LoVo (cell line): ENCODE results near the gene ZSCAN5B.
"Not testable (repeated sequence)": the region's sequence is repeated elsewhere in the genome, so short reads cannot be mapped to it uniquely, and the experiment has no call there.

Experiments used
- DNase-seq: peaks from one replicate; pipeline ENCODE4 v3.0.0-alpha.2; 2016; ENCODE audit warnings: low spot score

Gene ZSCAN5B

DNA sequence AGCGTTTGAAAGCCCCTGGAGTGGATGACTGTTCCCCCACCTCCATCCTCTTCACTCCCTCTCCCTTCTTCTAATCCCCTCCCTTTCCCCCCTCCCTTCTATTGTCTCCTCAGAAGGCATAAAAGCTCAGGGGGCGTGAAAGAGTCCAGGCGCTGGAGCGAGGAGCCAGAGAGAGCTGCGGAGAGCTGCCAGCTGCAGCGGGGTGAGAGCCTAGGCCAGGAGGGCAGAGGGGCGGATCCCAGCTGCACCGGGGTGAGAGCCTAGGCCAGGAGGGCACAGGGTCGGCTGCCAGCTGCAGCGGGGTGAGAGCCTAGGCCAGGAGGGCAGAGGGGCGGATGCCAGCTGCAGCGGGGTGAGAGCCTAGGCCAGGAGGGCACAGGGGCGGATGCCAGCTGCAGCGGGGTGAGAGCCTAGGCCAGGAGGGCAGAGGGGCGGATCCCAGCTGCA is 21.7 kb downstream of the ZSCAN5B start, which contains the start of gene GALP:
Gene GALP (plus strand): TSS at position 148 of the 447 bp plus-strand sequence. CDS start 1,101 bp downstream, outside the sequence.
- DNase-seq = not testable (repeated sequence)

DNA sequence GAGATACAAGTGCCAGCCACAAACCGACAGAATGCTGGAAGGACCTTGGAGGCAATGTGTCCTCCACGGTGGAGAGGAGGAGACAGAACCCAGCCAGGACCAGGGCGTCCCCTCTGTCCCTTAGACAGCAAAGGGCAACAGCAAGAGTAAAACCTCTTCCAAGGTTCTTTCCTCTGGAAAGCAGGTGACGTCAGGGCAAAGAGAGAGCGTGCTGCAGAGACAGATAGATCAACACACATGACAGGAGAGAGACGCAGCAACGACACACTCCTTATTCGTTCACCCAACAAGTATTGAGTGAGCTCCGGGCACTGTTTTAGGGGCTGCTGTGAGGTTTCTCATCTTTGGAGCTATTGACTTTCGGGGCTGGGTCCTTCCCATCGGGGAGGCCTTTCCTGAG is 23.0 kb downstream of the ZSCAN5B start:
- no peak for DNase-seq

DNA sequence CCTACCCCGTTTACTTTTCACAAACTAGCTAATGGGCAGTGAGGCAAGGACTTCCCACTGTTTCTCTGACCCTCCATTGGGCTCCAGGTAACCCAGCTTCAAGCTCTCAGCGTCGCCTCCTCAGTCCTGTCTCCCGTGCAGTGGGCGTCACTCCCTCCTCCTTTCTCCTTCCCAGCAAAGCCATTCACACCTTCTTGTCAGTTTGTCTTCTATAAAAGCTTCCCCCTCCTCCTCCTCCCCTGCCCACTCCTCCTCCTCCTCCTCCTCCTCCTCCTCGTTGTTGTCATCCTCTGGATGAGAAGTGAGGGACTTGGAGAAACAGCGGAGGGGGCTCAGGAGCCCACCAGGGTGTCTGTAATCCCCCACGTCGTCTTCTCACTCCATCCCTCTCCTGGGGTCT is 23.5 kb downstream of the ZSCAN5B start:
- DNase-seq = no peak

DNA sequence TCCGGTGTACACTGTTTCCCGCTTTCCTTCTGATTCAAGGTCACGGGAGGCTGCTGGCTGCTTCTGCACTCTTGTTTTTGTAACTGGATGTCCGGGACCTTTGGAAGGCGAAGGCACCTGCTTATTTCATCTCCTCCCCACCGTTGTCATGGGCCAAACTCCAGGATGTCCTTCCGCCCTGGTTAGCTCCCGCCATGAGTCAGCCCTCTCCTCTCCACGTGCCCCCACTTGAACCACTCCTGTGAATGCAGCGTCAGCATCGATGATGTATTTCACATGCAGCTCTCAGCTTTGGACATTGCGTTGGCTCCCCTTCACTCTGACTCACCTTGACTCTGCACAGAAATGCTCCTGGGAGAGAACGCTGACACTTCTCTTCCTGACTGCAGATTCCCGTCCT is 27.3 kb downstream of the ZSCAN5B start:
- DNase-seq = no peak

DNA sequence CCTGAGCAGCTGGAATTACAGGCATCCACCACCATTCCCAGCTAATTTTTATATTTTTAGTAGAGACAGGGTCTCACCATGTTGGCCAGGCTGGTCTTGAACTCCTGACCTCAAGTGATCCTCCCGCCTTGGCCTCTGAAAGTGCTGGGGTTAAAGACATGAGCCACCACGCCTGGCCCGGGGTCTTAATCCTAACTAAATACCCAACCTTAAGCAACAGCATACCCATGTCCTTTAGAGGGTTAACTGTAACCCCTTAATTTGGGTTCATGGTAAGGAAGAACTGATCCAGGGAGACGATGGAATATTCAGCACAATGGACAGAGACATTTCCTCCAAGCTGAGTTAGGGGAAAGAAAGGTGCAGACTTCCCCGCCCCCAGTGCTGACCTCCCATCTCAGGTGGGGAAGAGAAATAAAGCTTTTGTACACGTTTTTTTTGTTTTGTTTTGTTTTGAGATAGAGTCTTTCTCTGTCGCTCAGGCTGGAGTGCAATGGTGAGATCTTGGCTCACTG is 30.5 kb downstream of the ZSCAN5B start:
- no peak for DNase-seq

DNA sequence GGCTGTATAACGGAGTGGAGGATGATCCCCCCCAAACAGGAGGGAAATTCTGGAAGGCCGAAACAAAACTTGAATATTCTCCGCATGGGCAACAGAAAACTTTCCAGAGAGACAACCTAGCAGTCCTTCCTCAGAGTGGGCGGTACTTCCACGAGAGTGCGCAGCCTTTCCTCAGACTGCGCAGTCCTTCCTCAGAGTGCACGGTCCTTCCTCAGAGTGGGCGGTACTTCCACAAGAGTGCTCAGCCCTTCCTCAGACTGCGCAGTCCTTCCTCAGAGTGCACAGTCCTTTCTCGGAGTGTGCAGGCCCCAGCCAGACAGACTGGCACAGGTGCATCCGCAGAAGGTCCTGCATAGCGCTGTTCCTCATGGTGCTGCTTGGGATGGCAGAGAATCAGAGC is 34.5 kb downstream of the ZSCAN5B start:
- no peak for DNase-seq

DNA sequence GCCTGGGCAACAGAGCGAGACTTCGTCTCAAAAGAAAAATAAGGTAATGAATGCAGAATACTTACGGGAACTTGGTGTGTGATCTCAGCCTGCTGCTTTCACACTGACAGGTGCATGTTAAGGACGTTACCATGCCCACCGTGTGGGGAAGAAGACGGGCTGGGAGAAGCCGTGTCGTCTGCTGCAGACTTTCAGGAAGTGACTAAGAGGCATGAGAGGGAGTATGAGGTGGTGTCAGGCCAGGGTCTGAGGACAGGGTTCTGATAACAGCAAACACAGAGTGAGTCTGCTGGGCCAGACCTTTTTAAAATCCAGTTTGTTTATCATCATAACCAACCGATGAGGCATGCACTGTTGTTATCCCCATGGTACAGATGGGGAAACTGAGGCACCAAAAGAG is 35.3 kb downstream of the ZSCAN5B start:
- DNase-seq = no peak

DNA sequence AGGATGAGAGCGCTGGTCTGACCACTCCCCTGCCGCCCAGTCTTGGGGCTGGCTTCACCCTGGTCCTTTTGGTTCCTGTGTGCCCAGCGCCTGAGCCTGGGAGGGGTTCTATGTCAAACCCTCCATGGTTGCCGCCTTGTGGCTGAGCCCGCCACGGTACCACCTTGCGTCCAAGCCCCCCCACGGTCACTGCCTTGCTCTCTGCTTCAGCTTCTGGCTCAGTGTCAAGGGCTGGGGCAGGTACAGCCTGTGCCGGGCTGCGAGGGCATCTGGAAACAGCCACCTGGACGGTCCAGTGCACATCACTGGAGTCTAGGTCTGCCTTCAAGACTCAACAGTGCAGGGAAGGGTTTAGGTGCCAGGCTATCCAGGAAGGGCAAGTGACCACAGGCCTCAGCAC is 36.0 kb downstream of the ZSCAN5B start:
- no peak for DNase-seq

DNA sequence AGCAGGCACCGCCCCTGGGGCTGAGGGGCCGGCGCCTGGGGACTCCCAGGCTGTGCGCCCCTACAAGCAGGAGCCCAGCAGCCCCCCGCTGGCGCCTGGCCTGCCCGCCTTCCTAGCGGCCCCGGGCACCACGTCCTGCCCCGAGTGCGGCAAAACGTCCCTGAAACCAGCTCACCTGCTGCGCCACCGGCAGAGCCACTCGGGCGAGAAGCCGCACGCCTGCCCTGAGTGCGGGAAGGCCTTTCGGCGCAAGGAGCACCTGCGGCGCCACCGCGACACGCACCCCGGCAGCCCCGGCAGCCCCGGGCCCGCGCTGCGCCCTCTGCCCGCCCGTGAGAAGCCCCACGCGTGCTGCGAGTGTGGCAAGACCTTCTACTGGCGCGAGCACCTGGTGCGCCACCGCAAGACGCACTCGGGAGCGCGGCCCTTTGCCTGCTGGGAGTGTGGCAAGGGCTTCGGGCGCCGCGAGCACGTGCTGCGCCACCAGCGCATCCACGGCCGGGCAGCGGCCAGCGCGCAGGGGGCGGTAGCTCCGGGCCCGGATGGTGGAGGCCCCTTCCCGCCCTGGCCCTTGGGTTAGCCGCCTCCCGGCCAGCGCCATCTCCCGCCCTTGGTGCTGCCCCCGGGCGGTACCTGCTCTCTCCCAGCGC is 37.8 kb downstream of the ZSCAN5B start:
- no peak for DNase-seq

DNA sequence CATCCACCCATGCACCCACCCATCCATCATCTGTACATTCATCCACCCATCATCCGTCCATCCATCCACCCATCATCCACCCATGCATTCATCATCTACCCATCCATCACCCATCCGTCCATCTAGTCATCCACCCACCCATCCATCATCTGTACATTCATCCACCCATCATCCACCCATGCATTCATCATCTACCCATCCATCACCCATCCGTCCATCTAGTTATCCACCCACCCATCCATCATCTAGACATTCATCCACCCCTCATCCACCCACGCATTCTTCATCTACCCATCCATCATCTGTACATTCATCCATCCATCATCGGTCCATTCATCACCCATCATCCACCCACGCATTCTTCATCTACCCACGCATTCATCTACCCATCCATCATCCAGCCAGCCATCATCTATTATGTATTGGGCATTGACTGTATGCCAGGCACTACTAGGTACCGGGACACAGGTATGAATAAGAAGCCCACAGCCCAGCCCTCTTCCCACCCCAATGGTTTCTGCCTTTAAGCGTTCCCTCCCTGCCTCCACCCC is 38.5 kb downstream of the ZSCAN5B start:
- no peak for DNase-seq

DNA sequence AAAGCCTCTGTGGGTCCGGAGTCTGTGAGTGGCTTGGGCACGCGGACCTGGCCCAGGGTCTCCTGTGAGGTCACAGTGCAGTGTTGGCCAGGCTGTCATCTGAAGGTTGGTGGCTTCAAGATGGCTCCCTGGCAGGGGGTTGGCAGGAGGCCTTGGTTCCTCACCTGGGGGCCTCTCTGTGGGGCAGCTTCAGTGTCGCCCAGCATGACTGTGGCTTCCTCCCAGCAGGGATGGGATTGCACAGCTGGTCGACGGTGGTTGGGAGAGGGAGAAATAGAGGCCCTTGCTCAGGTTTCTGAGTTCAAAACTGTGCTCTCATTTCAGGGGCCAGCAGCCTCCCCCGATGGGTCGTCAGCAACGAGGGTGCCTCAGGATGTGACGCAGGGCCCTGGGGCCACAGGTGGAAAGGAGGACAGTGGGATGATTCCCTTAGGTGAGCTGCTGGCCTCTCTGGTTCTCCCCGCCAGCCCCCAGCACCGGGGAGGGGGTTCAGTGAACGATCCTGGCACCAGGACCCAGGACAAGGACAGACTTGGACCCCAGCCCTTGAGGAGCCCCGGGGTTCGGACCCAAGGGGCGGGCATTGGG is 39.3 kb downstream of the ZSCAN5B start:
- no peak for DNase-seq

DNA sequence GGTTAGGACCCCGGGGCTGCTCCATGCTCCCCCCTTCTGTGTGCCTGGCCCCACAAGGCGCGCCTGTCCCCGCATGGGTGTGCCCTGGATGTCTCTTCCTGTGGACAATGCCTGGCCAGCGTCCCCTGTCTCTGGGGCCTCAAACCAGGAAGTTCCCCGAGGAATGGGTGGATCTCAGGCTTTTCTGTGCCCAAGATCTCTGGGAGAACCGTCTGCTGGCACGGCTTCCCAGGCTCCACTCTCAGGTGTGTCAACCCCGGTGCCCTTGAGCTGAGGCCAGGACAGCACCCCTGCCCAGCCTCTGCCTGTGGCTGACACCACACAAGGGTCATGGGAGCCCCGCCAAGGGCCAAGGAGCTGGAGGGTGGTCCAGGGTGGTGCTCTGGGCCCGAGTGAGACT is 40.8 kb downstream of the ZSCAN5B start:
- DNase-seq = no peak

DNA sequence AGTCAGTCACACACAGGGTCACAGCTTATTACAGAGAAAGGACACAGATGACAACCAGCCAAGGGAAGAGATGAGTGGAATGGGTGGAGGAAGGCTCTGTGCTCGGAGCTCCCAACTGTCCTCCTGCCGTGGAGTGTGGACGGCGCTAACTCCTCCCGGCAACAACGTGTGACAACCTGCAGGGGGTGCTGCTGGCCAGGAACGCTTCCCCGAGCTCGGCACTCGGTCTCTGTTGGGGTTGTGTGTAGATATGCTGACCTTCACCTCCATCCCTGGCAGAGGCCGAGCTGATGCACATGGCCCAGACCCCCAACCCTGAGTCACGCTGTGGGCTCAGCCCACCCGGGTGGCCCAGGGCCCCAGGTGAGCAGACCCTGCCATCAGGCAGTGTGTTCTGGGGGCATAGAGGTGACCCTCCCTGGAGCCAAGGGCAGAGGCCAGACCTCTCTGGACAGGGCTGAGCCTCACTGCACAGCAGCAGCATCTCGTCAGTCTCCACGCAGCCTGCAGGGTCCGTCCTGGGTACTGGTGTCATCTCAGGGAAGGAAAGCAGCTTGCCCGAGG is 42.4 kb downstream of the ZSCAN5B start:
- DNase-seq = no peak

DNA sequence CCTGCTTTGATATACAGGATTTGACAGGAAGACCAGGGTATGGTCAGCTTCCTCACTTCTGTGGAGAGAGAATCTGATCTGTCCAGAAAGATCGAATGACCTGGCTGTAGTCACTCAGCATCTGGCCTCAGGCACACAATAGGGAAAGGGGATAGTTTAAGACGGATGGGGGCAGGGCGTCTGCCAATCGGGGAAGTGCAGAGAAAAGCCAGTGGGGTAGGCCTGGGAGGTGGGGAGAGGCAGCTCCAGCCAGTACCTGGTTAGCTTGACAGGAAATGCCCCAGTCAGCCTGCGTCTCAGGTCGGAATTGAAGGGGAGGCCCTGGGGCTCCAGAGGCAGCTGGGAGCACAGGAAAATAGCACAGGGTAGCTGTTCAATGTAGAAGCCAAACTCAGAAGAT is 44.1 kb downstream of the ZSCAN5B start:
- DNase-seq = no peak

DNA sequence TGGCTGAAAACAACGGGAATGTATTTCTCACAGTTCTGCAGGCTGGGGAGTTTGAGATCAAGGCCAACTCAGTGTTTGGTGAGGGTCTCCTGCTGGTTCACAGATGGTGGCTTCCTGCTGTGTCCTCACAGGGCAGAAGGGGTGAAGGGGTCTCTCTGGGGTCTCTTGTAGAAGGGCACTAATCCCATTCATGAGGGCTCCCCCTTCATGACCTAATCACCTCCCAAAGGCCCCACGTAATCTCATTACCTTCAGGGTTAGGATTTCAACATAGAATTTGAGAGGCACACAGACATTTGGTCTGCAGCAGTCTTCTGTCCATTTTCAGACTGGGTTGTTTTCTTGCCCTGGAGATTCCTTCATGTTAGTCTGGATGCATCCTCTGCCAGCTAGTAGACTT is 44.9 kb downstream of the ZSCAN5B start:
- DNase-seq = no peak

DNA sequence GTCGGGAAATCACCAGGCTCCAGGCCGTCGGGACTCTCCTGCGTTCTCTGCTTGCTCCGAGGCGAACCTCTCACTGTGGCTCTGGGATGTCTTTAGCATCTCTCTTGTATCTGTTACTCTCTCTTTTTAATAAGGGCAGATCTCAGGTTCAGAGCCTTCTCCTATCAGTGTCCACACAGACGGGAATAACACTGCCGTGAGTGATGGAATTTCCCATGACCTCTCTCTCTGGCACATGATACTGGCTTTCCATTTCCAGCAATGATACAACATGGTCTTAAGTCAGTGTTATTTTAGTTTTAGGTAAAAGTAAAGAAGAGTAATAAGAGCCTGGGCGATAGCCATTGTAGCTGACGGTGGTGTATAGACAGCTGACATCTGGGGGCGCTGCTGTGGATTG is 47.2 kb downstream of the ZSCAN5B start:
- no peak for DNase-seq

DNA sequence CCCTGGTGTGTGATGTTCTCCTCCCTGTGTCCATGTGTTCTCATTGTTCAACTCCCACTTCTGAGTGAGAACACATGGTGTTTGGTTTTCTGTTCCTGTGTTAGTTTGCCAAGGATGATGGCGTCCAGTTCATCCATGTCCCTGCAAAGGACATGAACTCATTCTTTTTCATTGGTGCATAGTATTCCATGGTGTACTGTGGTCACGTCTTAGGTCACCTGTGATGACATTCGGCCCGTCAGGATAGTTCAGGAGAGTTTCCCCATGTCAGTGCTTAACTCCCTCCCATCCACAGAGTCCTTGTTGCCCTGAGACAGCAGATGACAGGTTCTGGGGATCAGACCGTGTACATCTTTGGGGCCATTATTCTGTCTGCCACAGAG is 47.9 kb downstream of the ZSCAN5B start:
- DNase-seq = no peak

DNA sequence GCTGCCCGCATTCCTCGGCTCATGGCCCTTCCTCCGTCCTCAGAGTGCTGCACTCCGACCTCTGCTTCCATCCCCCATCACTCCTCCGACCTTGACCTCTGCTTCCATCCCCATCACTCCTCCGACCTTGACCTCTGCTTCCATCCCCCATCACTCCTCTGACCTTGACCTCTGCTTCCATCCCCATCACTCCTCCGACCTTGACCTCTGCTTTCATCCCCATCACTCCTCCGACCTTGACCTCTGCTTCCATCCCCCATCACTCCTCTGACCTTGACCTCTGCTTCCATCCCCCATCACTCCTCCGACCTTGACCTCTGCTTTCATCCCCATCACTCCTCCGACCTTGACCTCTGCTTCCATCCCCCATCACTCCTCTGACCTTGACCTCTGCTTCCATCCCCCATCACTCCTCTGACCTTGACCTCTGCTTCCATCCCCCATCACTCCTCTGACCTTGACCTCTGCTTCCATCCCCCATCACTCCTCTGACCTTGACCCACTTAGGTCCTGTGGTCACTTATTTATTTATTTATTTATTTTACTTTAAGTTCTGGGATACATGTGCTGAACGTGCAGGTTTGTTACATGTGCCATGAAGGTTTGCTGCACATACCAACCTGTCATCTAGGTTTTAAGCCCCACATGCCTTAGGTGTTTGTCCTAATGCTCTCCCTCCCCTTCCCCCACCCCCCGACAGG is 48.5 kb downstream of the ZSCAN5B start:
- DNase-seq = not testable (repeated sequence)

DNA sequence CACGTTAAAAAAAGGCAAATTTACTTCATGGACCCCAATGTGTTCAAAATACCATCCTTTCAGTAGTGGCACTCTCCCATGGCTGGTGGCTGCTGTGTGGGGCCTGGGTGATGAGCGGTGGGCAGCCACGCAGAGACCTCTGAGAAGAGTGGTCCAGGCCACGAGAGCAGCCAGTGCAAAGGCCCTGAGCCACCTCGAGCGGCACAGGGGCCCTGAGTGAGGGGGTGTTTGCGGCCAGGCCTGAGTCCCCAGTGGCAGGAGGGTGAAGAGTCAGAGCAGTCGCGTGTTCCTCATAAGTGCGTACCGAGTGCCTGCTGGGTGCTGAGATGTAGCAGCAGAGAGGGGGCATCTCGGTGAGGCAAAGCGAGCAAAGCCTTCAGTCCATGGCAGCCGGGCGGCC is 49.5 kb downstream of the ZSCAN5B start:
- no peak for DNase-seq

DNA sequence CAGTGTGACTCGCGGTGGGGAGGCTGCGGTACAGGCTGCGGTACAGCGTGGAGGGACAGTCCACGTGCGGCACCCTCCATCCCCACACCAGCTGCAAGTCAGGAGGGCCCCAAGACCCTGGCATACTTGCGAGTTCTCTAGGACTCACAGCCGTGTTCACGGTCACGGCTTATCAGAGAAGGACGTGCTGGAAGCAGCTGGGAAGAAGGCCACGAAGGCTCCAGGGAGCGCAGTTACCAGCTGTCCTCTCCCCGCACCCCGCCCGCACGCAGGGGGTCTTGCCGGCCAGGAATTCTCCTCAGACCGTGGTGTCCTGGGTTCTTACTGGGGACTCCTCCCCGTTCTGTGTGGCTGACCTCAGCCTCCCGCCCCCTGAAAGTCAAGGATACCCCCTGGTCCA is 50.3 kb downstream of the ZSCAN5B start:
- no peak for DNase-seq

DNA sequence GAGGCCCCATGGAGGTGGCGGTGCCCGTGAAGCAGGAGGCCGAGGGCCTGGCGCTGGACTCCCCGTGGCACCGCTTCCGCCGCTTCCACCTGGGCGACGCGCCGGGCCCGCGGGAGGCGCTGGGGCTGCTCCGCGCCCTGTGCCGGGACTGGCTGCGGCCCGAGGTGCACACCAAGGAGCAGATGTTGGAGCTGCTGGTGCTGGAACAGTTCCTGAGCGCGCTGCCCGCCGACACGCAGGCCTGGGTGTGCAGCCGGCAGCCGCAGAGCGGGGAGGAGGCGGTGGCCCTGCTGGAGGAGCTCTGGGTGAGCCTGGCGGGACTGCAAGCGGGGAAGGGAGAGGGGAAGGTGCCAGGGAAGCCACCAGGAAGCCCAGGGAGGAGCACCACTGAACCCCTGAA is 50.7 kb downstream of the ZSCAN5B start:
- DNase-seq = no peak

DNA sequence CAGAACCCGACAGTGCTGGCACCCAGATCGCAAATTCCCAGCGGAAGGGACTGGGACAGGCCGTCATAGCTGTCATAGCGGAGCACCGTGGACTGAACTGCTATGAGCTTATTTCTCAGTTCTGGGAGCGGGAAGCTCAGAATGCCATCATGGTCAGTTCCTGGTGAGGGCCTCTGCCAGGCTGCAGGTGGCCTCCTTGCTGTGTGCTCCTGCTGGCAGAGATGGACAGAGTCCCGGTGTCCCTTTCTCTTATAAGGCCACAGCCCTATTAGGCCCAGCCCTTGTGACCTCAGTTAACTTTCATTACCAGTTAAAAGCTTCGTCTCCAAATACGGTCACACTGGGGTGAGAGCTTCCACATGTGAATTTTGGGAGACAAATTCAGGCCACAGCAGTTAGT is 51.9 kb downstream of the ZSCAN5B start:
- DNase-seq = no peak

DNA sequence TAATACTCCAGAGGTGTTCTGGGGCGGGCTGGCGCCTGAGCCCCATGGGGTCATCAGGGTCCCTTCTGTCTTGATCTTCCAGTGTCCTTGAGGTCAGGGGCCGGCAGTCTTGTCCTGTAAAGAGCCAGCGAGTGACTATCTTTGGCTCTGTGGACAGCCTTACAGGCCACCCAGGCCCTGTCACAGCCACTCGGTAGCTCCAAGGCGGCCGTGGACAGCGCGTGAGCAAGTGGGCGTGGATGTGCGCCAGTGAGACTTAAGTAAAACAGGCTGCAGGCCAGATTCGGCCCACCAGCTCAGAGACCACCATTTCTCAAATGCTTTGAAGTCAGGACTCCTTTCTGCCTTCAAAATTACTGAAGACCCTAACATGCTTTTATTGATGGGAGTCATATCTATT is 52.8 kb downstream of the ZSCAN5B start:
- no peak for DNase-seq
